ENCODE results near the gene PDE6G.
"Not testable (repeated sequence)": the region's sequence is repeated elsewhere in the genome, so short reads cannot be mapped to it uniquely, and the experiment has no call there.

- TF ChIP-seq PATZ1 (CRISPR knock-in tag; IDR thresholded peaks at IDR 0.05; ENCODE audit: borderline replicate concordance); TCF4 (CRISPR knock-in tag; IDR thresholded peaks at IDR 0.05; ENCODE audit: borderline replicate concordance); ZFP3 (CRISPR knock-in tag; IDR thresholded peaks at IDR 0.05); ARNTL (CRISPR knock-in tag; IDR thresholded peaks at IDR 0.05; ENCODE audit: borderline replicate concordance, low read depth); SNAI2 (CRISPR knock-in tag; IDR thresholded peaks at IDR 0.05); POU6F1 (CRISPR knock-in tag; IDR thresholded peaks at IDR 0.05; ENCODE audit: borderline replicate concordance, low read depth); ZFP30 (CRISPR knock-in tag; IDR thresholded peaks at IDR 0.05): not testable (repeated sequence)
These were observed 19.3 kb upstream of the PDE6G start for GRCh38 chr17:81675515-81676221.
